T-helper 17 cell (primary cell): ENCODE data around the gene VSTM2L. TPM values are rescaled to one million over a fixed set of nuclear protein-coding genes. Genes with fewer than 3 reads are reported as not detected.

Experiments
- ATAC-seq: fragments of 150-1000 bp; cut with Tn5 transposase; 2 replicates; pipeline ENCODE4 v1.10.0; 2021; ENCODE audit warnings: mild to moderate bottlenecking, moderate library complexity
- DNase-seq, 3 donors: peaks; one replicate each; pipeline versions ENCODE4 v3.0.0 to v3.0.0-alpha.2; 2020 to 2021
- H3K9me3 ChIP-seq: one replicate; pipeline ENCODE4 v1.7.0; 2013; ENCODE audit warnings: low read length, mild to moderate bottlenecking; ENCODE audit not compliant: control insufficient read depth, poor library complexity, severe bottlenecking
- H3K27ac Mint-ChIP-seq: one replicate; pipeline ENCODE4 v1.8.0; 2022; ENCODE audit warnings: mild to moderate bottlenecking, moderate library complexity, mixed read lengths
- H3K27me3 Mint-ChIP-seq: one replicate; pipeline ENCODE4 v1.8.0; 2022; ENCODE audit warnings: mixed read lengths
- H3K36me3 Mint-ChIP-seq: one replicate; pipeline ENCODE4 v1.8.0; 2022; ENCODE audit warnings: low read depth, mixed read lengths
- H3K4me1 Mint-ChIP-seq: one replicate; pipeline ENCODE4 v1.8.0; 2022; ENCODE audit warnings: mild to moderate bottlenecking, mixed read lengths
- H3K4me3 Mint-ChIP-seq: one replicate; pipeline ENCODE4 v1.8.0; 2022; ENCODE audit warnings: mild to moderate bottlenecking, moderate library complexity, mixed read lengths
- total RNA-seq, 4 donors: library from RNA in 2 of 4; stranded (reverse) in 2 of 4; gene quantifications; one replicate each; pipeline ENCODE4 v1.2.3 and lab custom pipeline; 2022 to 2026

Gene VSTM2L
- total RNA-seq, 2 donors from 2014 or later = not detected

DNA sequence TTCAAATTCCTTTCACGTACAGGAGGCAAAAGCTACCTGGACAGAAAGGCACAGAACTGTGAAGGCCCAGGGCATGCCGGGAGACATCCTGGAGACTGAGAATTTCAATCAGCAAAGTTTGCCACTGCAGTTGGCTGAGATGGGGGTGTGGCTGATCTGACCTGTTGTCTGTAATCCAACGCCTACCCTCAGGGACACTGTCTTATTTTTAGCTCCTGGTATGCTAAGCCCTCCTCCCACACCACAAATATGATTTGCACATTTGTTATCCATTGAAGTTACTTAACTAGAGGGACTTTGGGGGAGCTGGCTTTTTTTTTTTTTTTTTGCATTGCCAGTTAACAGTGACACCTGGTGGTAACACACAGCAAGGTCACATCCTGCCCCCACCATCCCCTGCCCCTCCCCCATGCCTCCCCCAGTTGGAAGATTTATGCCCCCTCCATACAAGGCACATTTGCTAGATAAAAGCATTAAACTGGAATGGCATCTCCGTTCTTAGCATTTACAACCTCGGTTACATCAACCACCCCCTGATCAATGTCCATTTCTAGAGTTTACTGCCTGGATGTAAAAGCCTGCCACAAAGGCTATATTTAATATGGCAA lies 90.0 kb downstream of the VSTM2L start:
- Mint-ChIP-seq H3K4me1 (peaks cover 5% of the 10 kb centered on the region), H3K36me3 (peaks cover 25% of the 10 kb centered on the region), H3K27ac (no peak overlapping the region), H3K4me3 (no peak overlapping the region), H3K27me3 (no peaks in the 10 kb centered on the region)
- DNase-seq = no peak
- no peak for ATAC-seq
- no peaks in the 10 kb centered on the region for H3K9me3 ChIP-seq

DNA sequence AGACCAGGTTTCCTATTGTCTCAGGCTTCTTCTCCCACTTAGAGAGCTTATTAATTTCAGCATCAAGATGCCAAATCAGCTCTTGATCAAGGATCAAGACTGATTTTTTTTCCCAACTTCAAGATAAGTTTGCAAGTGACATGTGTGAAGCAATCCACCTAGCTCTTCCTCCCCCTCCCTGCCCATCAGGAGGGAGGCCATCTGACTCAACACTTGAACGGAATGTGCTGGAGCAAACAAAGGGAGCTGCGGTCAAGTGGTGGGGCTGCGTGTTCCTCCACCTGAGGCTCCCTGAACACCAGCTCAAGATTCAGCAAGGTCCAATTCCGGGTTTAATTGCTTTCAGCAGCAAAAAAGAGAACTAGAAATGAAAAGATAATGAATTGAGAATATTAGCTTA lies 91.6 kb downstream of the VSTM2L start:
- DNase-seq = no peak
- Mint-ChIP-seq H3K36me3 (peaks cover 20% of the 10 kb centered on the region), H3K4me1 (peaks cover 6% of the 10 kb centered on the region), H3K27me3 (no peaks in the 10 kb centered on the region), H3K4me3 (no peak overlapping the region), H3K27ac (no peak overlapping the region)
- no peaks in the 10 kb centered on the region for H3K9me3 ChIP-seq
- no peak for ATAC-seq

Other genes starting within 250 kb of the VSTM2L start
- gene CTNNBL1, start 209.1 kb upstream of the VSTM2L start, total RNA-seq = 10 to 100 TPM; 43.6 to 47.7 TPM
- gene TTI1, start 130.3 kb downstream of the VSTM2L start, total RNA-seq = 10 to 100 TPM; 15.5 to 16.0 TPM
- gene RPRD1B, start 130.6 kb downstream of the VSTM2L start, total RNA-seq = 10 to 100 TPM; 47.7 to 51.2 TPM